Measurements from ENCODE around the gene STRN3.

GRCh38 chr14:31057701-31058364 lies 31.7 kb upstream of the STRN3 start:
- TF ChIP-seq POLR2AphosphoS5 (IDR thresholded peaks at IDR 0.05) (no peak), POLR2A (IDR thresholded peaks at IDR 0.05) (no peak), CTCF (IDR thresholded peaks at IDR 0.05) (no peak), EP300 (IDR thresholded peaks at IDR 0.05) (no peak)
